Activated naive CD4-positive, alpha-beta T cell treated with anti-CD3 and anti-CD28 coated beads, Interleukin-2, amount 10 ng/mL, durations not matched to agents 7 days and 5 days (primary cell): ENCODE data around the gene TERF2IP.

Experiments
- CTCF ChIA-PET: fragments of 350-600 bp; sonication (Branson Sonifier 250); formaldehyde crosslinking; loops from one replicate; lab custom pipeline; 2021; ENCODE audit warnings: antibody characterized with exemption; lab: Charles Lee
- DNase-seq: peaks from one replicate; pipeline ENCODE4 v3.0.0-alpha.2; 2020
- H3K27ac Mint-ChIP-seq: one replicate; pipeline ENCODE4 v1.8.0; 2021; ENCODE audit warnings: mild to moderate bottlenecking, moderate library complexity, mixed read lengths
- H3K27me3 Mint-ChIP-seq: one replicate; pipeline ENCODE4 v1.8.0; 2021; ENCODE audit warnings: mild to moderate bottlenecking, mixed read lengths
- H3K36me3 Mint-ChIP-seq: one replicate; pipeline ENCODE4 v1.8.0; 2021; ENCODE audit warnings: mixed read lengths
- H3K4me1 Mint-ChIP-seq: one replicate; pipeline ENCODE4 v1.8.0; 2021; ENCODE audit warnings: mixed read lengths
- H3K4me3 Mint-ChIP-seq: one replicate; pipeline ENCODE4 v1.8.0; 2021; ENCODE audit warnings: mild to moderate bottlenecking, moderate library complexity, mixed read lengths
- H3K9me3 Mint-ChIP-seq: one replicate; pipeline ENCODE4 v1.8.0; 2021; ENCODE audit warnings: mixed read lengths

TERF2IP gene

DNA sequence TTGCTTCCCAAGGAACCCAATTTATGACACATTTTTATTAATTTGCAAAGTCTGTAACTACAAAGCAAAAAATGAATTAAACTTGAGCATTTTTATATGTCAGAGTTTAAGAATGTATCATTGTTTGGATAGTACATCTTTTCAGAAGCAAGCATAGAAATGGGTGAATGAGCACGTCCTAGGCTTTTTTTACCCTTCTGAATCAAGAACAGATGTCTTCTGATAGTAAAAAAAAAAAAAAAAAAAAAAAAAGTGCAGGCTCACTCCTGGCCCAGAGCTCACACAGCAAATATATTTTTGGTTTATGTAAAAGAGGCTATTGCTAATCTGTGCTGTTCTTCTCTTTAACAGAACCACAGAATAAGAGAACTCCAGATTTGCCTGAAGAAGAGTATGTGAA, 6.3 kb downstream of the TERF2IP start:
- Mint-ChIP-seq H3K4me1 (peaks cover 44% of the 10 kb centered on the region), H3K9me3 (no peaks in the 10 kb centered on the region), H3K27ac (no peak overlapping the region), H3K27me3 (no peaks in the 10 kb centered on the region), H3K4me3 (no peak overlapping the region), H3K36me3 (peaks cover 66% of the 10 kb centered on the region)
- CTCF ChIA-PET, result no interaction called here
- DNase-seq, result no peak

GRCh38 chr16:75658175-75658574, 10.6 kb downstream of the TERF2IP start:
- peaks cover 12% of the 10 kb centered on the region for H3K4me1 Mint-ChIP-seq
- H3K4me3 Mint-ChIP-seq, result no peak overlapping the region
- no peak for DNase-seq
- H3K36me3 Mint-ChIP-seq, result peaks cover 56% of the 10 kb centered on the region
- H3K27ac Mint-ChIP-seq, result no peak overlapping the region
- CTCF ChIA-PET, result no interaction called here
- no peaks in the 10 kb centered on the region for H3K27me3 Mint-ChIP-seq
- no peaks in the 10 kb centered on the region for H3K9me3 Mint-ChIP-seq

DNA sequence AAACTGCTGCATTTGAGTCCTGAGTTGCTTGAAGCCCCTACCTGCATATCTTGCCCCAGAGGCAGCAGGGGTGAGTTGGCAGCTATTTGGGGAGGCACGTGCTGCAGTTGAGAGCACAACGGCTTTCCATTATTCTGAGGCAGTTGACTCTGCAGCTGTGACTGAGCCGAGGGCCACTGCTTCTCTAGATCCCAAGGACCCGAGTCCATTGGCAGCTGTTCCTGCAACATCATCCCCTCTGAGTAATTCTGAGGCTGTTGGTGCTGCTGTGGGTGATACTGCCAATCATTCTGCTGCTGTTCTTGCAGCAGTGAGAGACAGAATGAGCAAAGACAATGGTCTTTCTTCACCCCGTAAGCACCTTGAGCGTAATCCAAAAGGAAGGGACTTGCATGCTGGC, 12.7 kb downstream of the TERF2IP start:
- no peak for DNase-seq
- Mint-ChIP-seq H3K4me1 (no peaks in the 10 kb centered on the region), H3K9me3 (no peaks in the 10 kb centered on the region), H3K36me3 (peaks cover 42% of the 10 kb centered on the region), H3K27me3 (no peaks in the 10 kb centered on the region), H3K27ac (no peak overlapping the region), H3K4me3 (no peak overlapping the region)
- CTCF ChIA-PET, result no interaction called here

- Mint-ChIP-seq H3K9me3 (no peaks in the 10 kb centered on the region), H3K27me3 (no peaks in the 10 kb centered on the region), H3K36me3 (peaks cover 42% of the 10 kb centered on the region), H3K4me3 (no peak overlapping the region), H3K4me1 (no peaks in the 10 kb centered on the region), H3K27ac (no peak overlapping the region)
- CTCF ChIA-PET, result no interaction called here
- DNase-seq, result no peak
Measured at GRCh38 chr16:75660726-75661302, 13.2 kb downstream of the TERF2IP start.

DNA sequence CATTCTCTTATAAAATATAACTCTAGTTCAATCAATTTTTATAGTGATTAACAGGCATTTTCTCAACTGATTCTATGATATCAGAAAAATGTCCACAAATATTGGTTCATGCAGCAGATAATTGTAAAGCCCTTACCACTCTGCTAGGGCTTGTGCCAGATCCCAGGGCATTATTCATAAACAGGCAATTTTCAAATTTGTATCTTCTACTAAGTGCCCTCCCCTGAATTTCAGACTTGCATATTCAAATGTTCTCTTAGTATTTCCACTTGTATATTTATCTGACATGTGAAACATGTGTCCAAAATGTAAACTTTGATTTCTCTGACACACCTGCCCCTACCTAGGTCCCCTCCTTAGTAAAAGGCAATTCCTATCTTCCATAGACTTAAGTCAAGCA, 19.9 kb downstream of the TERF2IP start:
- no peak overlapping the region for H3K27ac Mint-ChIP-seq
- no peaks in the 10 kb centered on the region for H3K27me3 Mint-ChIP-seq
- no peak for DNase-seq
- peaks cover 2% of the 10 kb centered on the region for H3K36me3 Mint-ChIP-seq
- CTCF ChIA-PET, result no interaction called here
- no peak overlapping the region for H3K4me3 Mint-ChIP-seq
- no peaks in the 10 kb centered on the region for H3K9me3 Mint-ChIP-seq
- H3K4me1 Mint-ChIP-seq, result no peaks in the 10 kb centered on the region

GRCh38 chr16:75676909-75677308, 29.3 kb downstream of the TERF2IP start, which contains the start of gene CPHXL2:
Gene CPHXL2 (minus strand): TSS chr16:75677009. CDS start chr16:75676999, 10 bp downstream.
- no peak for DNase-seq
- no peak within 1 kb of the TSS for H3K4me3 Mint-ChIP-seq
- CTCF ChIA-PET, result no interaction called here
- no peak within 1 kb of the TSS for H3K27ac Mint-ChIP-seq
- H3K4me1 Mint-ChIP-seq, result no peaks in the 10 kb centered on the region
- H3K9me3 Mint-ChIP-seq, result no peaks in the 10 kb centered on the region
- no peaks in the 10 kb centered on the region for H3K36me3 Mint-ChIP-seq
- H3K27me3 Mint-ChIP-seq, result no peaks in the 10 kb centered on the region

GRCh38 chr16:75679366-75679765, 31.8 kb downstream of the TERF2IP start:
- H3K36me3 Mint-ChIP-seq, result no peaks in the 10 kb centered on the region
- H3K27ac Mint-ChIP-seq, result peak overlapping the region; percentile 4
- no peak for DNase-seq
- no peaks in the 10 kb centered on the region for H3K9me3 Mint-ChIP-seq
- no peaks in the 10 kb centered on the region for H3K4me1 Mint-ChIP-seq
- no peaks in the 10 kb centered on the region for H3K27me3 Mint-ChIP-seq
- H3K4me3 Mint-ChIP-seq, result no peak overlapping the region
- CTCF ChIA-PET, result no interaction called here

GRCh38 chr16:75682308-75682707, 34.7 kb downstream of the TERF2IP start:
- Mint-ChIP-seq H3K27ac (no peak overlapping the region), H3K36me3 (no peaks in the 10 kb centered on the region), H3K27me3 (no peaks in the 10 kb centered on the region), H3K4me1 (no peaks in the 10 kb centered on the region), H3K4me3 (no peak overlapping the region), H3K9me3 (no peaks in the 10 kb centered on the region)
- no peak for DNase-seq
- CTCF ChIA-PET, result no interaction called here

DNA sequence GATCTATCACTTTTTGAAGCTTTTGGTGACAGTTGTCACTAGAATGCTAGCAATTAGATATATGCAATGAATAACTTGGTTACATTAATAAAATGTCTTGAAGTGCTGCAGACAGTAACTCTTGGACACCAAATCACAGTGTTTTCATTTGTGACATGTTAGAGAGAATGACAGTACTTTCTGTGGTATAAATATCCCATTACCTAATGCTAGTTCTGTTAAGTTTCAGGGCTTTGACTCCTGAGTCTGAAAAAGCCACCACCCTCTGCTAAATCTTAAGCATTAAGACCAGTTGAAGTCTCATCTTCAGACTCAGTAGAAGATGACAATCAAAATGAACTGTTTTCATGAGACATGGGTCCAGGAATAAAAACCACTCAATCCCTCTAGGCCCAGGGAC, 39.8 kb downstream of the TERF2IP start:
- H3K4me3 Mint-ChIP-seq, result no peak overlapping the region
- no peak for DNase-seq
- no peaks in the 10 kb centered on the region for H3K9me3 Mint-ChIP-seq
- CTCF ChIA-PET, result no interaction called here
- no peaks in the 10 kb centered on the region for H3K36me3 Mint-ChIP-seq
- no peak overlapping the region for H3K27ac Mint-ChIP-seq
- no peaks in the 10 kb centered on the region for H3K27me3 Mint-ChIP-seq
- H3K4me1 Mint-ChIP-seq, result no peaks in the 10 kb centered on the region

DNA sequence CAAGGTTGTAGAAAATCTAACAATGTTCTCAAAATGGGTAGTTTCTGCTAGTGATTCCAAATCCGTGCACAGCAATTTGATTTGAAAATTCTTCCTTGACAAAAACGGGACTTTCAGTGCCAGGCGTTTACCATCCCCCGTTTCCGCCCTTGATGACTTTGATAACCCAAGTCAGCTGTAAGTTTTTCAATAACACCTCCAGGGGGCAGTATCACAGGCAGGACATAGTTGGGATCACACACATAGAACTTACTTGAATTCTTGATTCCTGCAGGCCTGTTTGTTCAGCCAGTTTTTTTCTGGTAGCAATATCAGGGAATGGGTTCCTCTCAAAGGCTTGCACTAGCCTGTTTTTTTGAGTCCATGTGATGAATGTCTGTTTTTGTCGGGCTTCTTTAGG, 48.1 kb downstream of the TERF2IP start:
- DNase-seq, result no peak
- H3K4me1 Mint-ChIP-seq, result no peaks in the 10 kb centered on the region
- no peaks in the 10 kb centered on the region for H3K9me3 Mint-ChIP-seq
- no peaks in the 10 kb centered on the region for H3K36me3 Mint-ChIP-seq
- no peak overlapping the region for H3K27ac Mint-ChIP-seq
- H3K4me3 Mint-ChIP-seq, result no peak overlapping the region
- H3K27me3 Mint-ChIP-seq, result peaks cover 4% of the 10 kb centered on the region
- CTCF ChIA-PET, result no interaction called here

DNA sequence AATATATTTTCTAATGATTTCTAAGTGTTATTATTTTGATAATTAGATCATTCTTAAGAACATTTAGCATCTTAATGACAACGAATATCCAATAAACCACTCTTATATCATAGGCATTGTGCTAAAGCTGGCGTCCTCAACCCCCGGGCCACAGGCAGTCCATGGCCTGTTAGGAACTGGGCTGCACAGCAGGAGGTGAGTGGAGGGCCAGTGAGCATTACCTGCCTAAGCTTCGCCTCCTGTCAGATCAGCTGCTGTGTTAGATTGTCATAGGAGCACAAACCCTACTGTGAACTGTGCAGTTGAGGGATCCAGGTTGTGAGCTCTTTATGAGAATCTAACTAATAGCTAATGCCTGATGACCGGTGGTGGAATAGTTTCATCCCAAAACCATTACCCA, 50.0 kb downstream of the TERF2IP start:
- Mint-ChIP-seq H3K4me1 (no peaks in the 10 kb centered on the region), H3K27me3 (peaks cover 4% of the 10 kb centered on the region), H3K27ac (no peak overlapping the region), H3K4me3 (no peak overlapping the region), H3K36me3 (no peaks in the 10 kb centered on the region), H3K9me3 (no peaks in the 10 kb centered on the region)
- no peak for DNase-seq
- CTCF ChIA-PET, result no interaction called here

GRCh38 chr16:75701361-75701760, 53.8 kb downstream of the TERF2IP start, which contains the start of gene DUXB:
Gene DUXB (minus strand): TSS chr16:75701461. CDS start chr16:75701418, 43 bp downstream.
- Mint-ChIP-seq H3K4me3 (no peak within 1 kb of the TSS), H3K27ac (no peak within 1 kb of the TSS), H3K27me3 (peaks cover 9% of the 10 kb centered on the region), H3K4me1 (no peaks in the 10 kb centered on the region), H3K9me3 (no peaks in the 10 kb centered on the region), H3K36me3 (no peaks in the 10 kb centered on the region)
- CTCF ChIA-PET, result no interaction called here
- DNase-seq, result no peak

GRCh38 chr16:75702242-75702641, 54.7 kb downstream of the TERF2IP start:
- Mint-ChIP-seq H3K27me3 (peaks cover 9% of the 10 kb centered on the region), H3K4me3 (no peak overlapping the region), H3K27ac (no peak overlapping the region), H3K36me3 (no peaks in the 10 kb centered on the region), H3K9me3 (no peaks in the 10 kb centered on the region), H3K4me1 (no peaks in the 10 kb centered on the region)
- DNase-seq, result no peak
- CTCF ChIA-PET, result no interaction called here

GRCh38 chr16:75703306-75703705, 55.7 kb downstream of the TERF2IP start:
- CTCF ChIA-PET, result no interaction called here
- no peak overlapping the region for H3K27ac Mint-ChIP-seq
- H3K9me3 Mint-ChIP-seq, result no peaks in the 10 kb centered on the region
- H3K4me1 Mint-ChIP-seq, result no peaks in the 10 kb centered on the region
- peaks cover 9% of the 10 kb centered on the region for H3K27me3 Mint-ChIP-seq
- H3K4me3 Mint-ChIP-seq, result no peak overlapping the region
- H3K36me3 Mint-ChIP-seq, result no peaks in the 10 kb centered on the region
- DNase-seq, result no peak
